ENCODE results near the gene TP73. TPM values are rescaled to one million over a fixed set of nuclear protein-coding genes. Genes with fewer than 3 reads are reported as not detected.

Gene TP73
- total and polyA plus RNA-seq, 2 donors (not counting 1 experiment from before 2014, with no cell fraction given): 1.2 to 2.4 TPM

DNA sequence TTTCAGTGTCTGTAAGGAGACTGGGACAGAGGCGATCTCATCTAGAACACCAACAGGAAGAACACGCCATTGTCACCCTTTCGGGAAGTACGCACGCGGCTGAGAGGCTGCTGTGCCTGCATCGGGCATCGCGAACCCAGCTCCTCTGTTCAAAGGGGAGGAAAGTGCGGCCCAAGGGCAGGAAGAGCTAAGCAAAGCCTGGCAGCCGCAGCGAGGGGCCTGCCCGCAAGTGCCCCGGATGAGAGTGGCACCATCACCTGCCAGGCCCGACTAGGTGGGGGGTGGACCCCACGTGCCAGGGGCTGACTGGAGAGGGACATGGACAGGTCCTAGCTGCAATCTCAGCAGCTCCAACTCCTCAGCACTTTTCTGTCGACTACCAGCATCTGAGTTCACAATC is 20.0 kb upstream of the TP73 start:
- ATAC-seq (ENCODE audit: low read depth) (no peak), DNase-seq (no peak)
- Mint-ChIP-seq H3K27me3 (no peaks in the 10 kb centered on the region), H3K27ac (no peak overlapping the region), H3K4me3 (no peak overlapping the region), H3K4me1 (peaks cover 7% of the 10 kb centered on the region), H3K9me3 (ENCODE audit: insufficient read depth) (no peaks in the 10 kb centered on the region)
- Histone ChIP-seq H3K27me3 (replicated peaks in 1 of 4; ENCODE audit: control extremely low read depth in 1 of 4, control insufficient read depth in 3 of 4, insufficient read depth in 4 of 4, low read length in 3 of 4) (no peaks in the 10 kb centered on the region), H3K9ac (ENCODE audit: low read length) (no peak overlapping the region), H3K4me1 (ENCODE audit: control insufficient read depth in 2 of 2, insufficient read depth in 2 of 2, low read length in 2 of 2) (peaks cover 0 to 4% of the 10 kb centered on the region in 2 donors), H3K4me3 (ENCODE audit: control extremely low read depth in 1 of 5, extremely low read depth in 1 of 5, insufficient read depth in 1 of 5, low read depth in 2 of 5, low read length in 4 of 5) (no peak overlapping the region), H3K27ac (ENCODE audit: low read length in 2 of 2) (no peak overlapping the region), H4K20me1 (ENCODE audit: control insufficient read depth, insufficient read depth, low read length, poor library complexity, severe bottlenecking) (no peaks in the 10 kb centered on the region), H2AFZ (ENCODE audit: insufficient read depth, low read depth, low read length, poor library complexity, severe bottlenecking) (no peak overlapping the region), H3K36me3 (replicated peaks in 1 of 2; ENCODE audit: control extremely low read depth in 1 of 2, control insufficient read depth in 1 of 2, extremely low read depth in 1 of 2, insufficient read depth in 2 of 2, low read length in 1 of 2) (peaks cover 0 to 80% of the 10 kb centered on the region in 2 experiments), H3K4me2 (replicated peaks; ENCODE audit: low read depth, low read length, poor library complexity, severe bottlenecking) (no peak overlapping the region), H3K9me3 (ENCODE audit: control extremely low read depth in 1 of 3, control insufficient read depth in 2 of 3, insufficient read depth in 1 of 3, low read length in 2 of 3) (no peaks in the 10 kb centered on the region), H3K79me2 (ENCODE audit: control insufficient read depth, insufficient read depth, low read length) (no peaks in the 10 kb centered on the region)
- intact Hi-C loops (cut with micrococcal nuclease): no loop called here
- whole genome bisulfite sequencing (ENCODE audit: insufficient coverage): 97% methylated on average over 17 of the region's 17 CpGs
- ChIA-PET CTCF (interaction anchor here (1.3 kb wide), 1 partner anchor 34 kb away, joined by 3 read pairs; no protein-coding TSS in a partner anchor), POLR2A (no interaction called here)
- no peak for TF ChIP-seq CTCF (IDR thresholded peaks at IDR 0.05)
- no peak for TF ChIP-seq EZH2 (IDR thresholded peaks at IDR 0.05; ENCODE audit: borderline replicate concordance, insufficient read depth, low read depth, low read length, poor library complexity, severe bottlenecking)

DNA sequence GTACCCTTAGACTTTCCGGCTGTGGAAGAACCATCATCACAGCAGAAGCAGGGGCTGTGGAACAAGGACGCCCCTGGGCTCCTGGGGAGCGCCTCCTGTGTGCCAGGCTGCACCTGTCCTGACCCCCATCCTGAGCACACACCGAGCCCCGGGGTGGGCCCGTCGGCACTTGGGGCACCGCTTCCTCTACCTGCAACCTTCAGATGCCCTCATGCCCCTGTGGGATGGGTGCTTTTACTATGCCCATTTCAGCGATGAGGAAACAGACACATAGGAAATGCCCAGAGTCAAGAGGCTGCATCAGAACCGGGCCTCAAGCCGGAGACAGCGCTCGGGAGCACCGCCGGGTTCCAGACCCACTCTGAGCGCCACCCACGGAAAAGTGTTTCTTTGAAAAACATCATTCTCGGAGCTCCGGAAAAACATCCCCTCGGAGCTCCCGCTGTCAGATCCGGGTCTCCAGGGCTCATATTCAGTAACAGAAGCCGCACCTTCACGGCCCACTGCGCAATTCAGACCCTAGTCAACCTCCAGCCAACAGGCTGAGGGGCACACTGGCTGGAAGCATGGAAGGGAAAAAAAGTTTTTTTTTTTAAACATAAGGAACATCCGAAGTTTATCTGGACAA is 19.5 kb upstream of the TP73 start:
- H3K27ac Mint-ChIP-seq: no peak overlapping the region
- Histone ChIP-seq H3K9ac (ENCODE audit: low read length) (no peak overlapping the region), H3K27ac (ENCODE audit: low read length in 2 of 2) (no peak overlapping the region), H2AFZ (ENCODE audit: insufficient read depth, low read depth, low read length, poor library complexity, severe bottlenecking) (no peak overlapping the region), H3K27me3 (replicated peaks in 1 of 4; ENCODE audit: control extremely low read depth in 1 of 4, control insufficient read depth in 3 of 4, insufficient read depth in 4 of 4, low read length in 3 of 4) (no peaks in the 10 kb centered on the region), H3K79me2 (ENCODE audit: control insufficient read depth, insufficient read depth, low read length) (no peaks in the 10 kb centered on the region), H3K4me1 (ENCODE audit: control insufficient read depth in 2 of 2, insufficient read depth in 2 of 2, low read length in 2 of 2) (peaks cover 0 to 4% of the 10 kb centered on the region in 2 donors), H4K20me1 (ENCODE audit: control insufficient read depth, insufficient read depth, low read length, poor library complexity, severe bottlenecking) (no peaks in the 10 kb centered on the region), H3K4me3 (ENCODE audit: control extremely low read depth in 1 of 5, extremely low read depth in 1 of 5, insufficient read depth in 1 of 5, low read depth in 2 of 5, low read length in 4 of 5) (no peak overlapping the region), H3K36me3 (replicated peaks in 1 of 2; ENCODE audit: control extremely low read depth in 1 of 2, control insufficient read depth in 1 of 2, extremely low read depth in 1 of 2, insufficient read depth in 2 of 2, low read length in 1 of 2) (peaks cover 0 to 80% of the 10 kb centered on the region in 2 experiments), H3K9me3 (ENCODE audit: control extremely low read depth in 1 of 3, control insufficient read depth in 2 of 3, insufficient read depth in 1 of 3, low read length in 2 of 3) (no peaks in the 10 kb centered on the region), H3K4me2 (replicated peaks; ENCODE audit: low read depth, low read length, poor library complexity, severe bottlenecking) (no peak overlapping the region)
- CTCF ChIA-PET: interaction anchor here (1.3 to 2.0 kb wide), 2 partner anchors 13 to 33 kb away, joined by 3 to 7 read pairs; no protein-coding TSS in a partner anchor
- no peak for ATAC-seq (ENCODE audit: low read depth)
- no peak overlapping the region for H3K4me3 Mint-ChIP-seq
- H3K4me1 Mint-ChIP-seq: peaks cover 7% of the 10 kb centered on the region
- POLR2A ChIA-PET: no interaction called here
- H3K27me3 Mint-ChIP-seq: no peaks in the 10 kb centered on the region
- intact Hi-C loops (cut with micrococcal nuclease): no loop called here
- TF ChIP-seq EZH2 (IDR thresholded peaks at IDR 0.05; ENCODE audit: borderline replicate concordance, insufficient read depth, low read depth, low read length, poor library complexity, severe bottlenecking): no peak
- no peak for TF ChIP-seq CTCF (IDR thresholded peaks at IDR 0.05)
- DNase-seq: no peak
- no peaks in the 10 kb centered on the region for H3K9me3 Mint-ChIP-seq (ENCODE audit: insufficient read depth)
- 96% methylated on average over 26 of the region's 26 CpGs for WGBS (ENCODE audit: insufficient coverage)

Data from B cell (primary cell).